ENCODE results near the gene ZNF318.

Gene ZNF318

DNA sequence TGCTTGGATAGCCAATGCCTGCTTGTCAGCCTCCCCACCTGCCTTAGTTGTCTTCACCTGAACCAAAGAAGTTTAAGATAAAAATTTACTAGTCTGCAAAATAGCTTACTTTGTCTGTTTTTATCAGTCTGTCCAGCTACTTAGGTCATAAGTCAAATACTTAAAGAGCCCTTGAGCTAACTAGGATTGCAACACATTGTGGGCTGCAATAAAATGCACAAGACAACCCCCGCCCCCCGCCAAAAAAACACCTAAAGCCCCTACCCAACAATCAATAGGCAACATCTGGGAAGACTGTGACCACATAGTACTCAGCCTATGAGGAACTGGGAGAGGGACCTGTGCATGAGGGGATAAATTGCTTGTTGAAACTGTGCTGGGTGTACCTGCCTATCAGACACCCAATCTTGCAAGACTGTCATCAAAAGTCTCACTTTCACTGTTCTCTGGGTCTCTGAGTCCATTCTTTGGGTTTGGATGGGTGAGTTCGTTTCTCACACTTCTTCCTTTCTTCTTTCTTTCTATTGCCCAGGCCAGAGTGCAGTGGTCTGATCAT is 30.6 kb upstream of the ZNF318 start:
- no peaks in the 10 kb centered on the region for H3K4me1 ChIP-seq (ENCODE audit: insufficient read depth, low read length)
- H3K4me3 ChIP-seq (ENCODE audit: low read depth in 1 of 2, low read length in 2 of 2), result no peak overlapping the region
- TF ChIP-seq EZH2 (IDR thresholded peaks at IDR 0.05; ENCODE audit: borderline replicate concordance, low read depth, low read length, severe bottlenecking) (no peak), CTCF (IDR thresholded peaks at IDR 0.05; ENCODE audit: borderline replicate concordance, extremely low read depth, low read length, poor library complexity, severe bottlenecking) (no peak)
- no peak overlapping the region for H3K9ac ChIP-seq (ENCODE audit: low read depth, low read length)
- peaks cover 14% of the 10 kb centered on the region for H3K27me3 ChIP-seq (ENCODE audit: insufficient read depth, low read length, poor library complexity)
- DNase-seq, result no peak
- H2AFZ ChIP-seq (ENCODE audit: low read depth, low read length), result no peak overlapping the region
- no peaks in the 10 kb centered on the region for H3K36me3 ChIP-seq (ENCODE audit: insufficient read depth, low read length)
- no peak overlapping the region for H3K27ac ChIP-seq (ENCODE audit: low read length)
- no peaks in the 10 kb centered on the region for H4K20me1 ChIP-seq (ENCODE audit: insufficient read depth, low read length)
- no peaks in the 10 kb centered on the region for H3K9me3 ChIP-seq (ENCODE audit: insufficient read depth, low read length, severe bottlenecking)
- no peaks in the 10 kb centered on the region for H3K79me2 ChIP-seq (ENCODE audit: insufficient read depth, low read length)
- no peak for ATAC-seq (ENCODE audit: insufficient read depth, low read depth)
- H3K4me2 ChIP-seq (ENCODE audit: insufficient read depth, low read length), result no peak overlapping the region

DNA sequence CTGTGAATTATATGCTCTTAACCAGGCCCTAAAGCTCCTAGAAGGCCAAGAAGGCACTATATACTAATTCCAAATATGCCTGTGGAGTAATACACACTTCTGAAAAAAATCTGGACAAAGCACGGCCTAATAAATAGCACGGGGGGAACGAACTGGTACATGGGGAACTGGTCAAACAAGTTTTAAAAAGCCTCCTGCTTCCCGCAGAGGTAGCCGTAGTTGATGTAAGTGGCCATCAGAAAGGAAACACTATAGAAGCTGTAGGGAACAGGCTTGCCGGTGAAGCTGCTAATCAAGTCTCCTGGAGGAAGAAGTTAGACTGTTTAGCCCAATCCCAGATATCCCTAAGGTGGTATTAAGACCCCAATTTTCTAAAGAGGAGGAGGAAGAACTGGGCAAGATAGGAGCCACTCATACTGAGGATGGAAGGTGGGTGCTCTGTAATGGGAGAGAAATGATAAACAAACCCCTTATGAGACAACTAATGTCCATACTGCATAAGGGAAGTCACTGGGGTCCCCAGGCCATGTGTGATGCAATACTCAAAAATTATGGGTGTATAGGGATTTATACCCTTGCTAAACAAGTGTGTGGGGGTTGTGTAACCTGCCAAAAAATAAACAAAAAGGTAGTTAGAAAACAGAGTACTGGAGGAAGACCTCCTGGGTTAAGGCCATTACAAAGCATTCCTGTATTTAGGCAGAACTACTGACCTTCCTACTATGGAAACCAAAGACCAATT is 27.1 kb upstream of the ZNF318 start:
- Histone ChIP-seq H3K79me2 (ENCODE audit: insufficient read depth, low read length) (no peaks in the 10 kb centered on the region), H3K36me3 (ENCODE audit: insufficient read depth, low read length) (no peaks in the 10 kb centered on the region), H4K20me1 (ENCODE audit: insufficient read depth, low read length) (no peaks in the 10 kb centered on the region; the same call in 1 of the 2 replicates), H3K4me2 (ENCODE audit: insufficient read depth, low read length) (no peak overlapping the region), H2AFZ (ENCODE audit: low read depth, low read length) (no peak overlapping the region), H3K4me3 (ENCODE audit: low read depth in 1 of 2, low read length in 2 of 2) (no peak overlapping the region), H3K4me1 (ENCODE audit: insufficient read depth, low read length) (peaks cover 3% of the 10 kb centered on the region; the same call in 1 of the 2 replicates), H3K9ac (ENCODE audit: low read depth, low read length) (no peak overlapping the region), H3K27me3 (ENCODE audit: insufficient read depth, low read length, poor library complexity) (peaks cover 24% of the 10 kb centered on the region), H3K27ac (ENCODE audit: low read length) (no peak overlapping the region), H3K9me3 (ENCODE audit: insufficient read depth, low read length, severe bottlenecking) (no peaks in the 10 kb centered on the region)
- no peak for DNase-seq
- TF ChIP-seq EZH2 (IDR thresholded peaks at IDR 0.05; ENCODE audit: borderline replicate concordance, low read depth, low read length, severe bottlenecking), result no peak
- no peak for ATAC-seq (ENCODE audit: insufficient read depth, low read depth)

DNA sequence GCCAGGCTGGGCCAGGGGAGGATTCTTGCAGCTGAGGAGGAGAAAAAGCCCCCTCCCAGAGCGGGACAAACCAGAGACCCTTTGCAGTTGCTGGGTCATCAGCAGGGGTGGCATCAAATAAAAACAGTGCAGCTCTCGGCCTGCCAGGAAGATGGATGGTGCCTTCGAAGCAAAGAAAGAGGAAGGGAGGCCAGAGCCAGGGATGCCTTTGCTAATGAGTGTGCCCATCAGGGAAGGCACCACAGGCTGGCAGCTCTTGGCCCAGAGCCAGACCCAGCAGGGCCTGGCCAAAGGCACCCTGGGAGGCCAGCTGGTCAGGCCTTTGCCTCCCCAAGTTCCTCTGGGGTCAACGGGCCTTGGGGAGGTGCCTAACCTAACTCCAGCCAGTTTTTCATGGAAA is 26.3 kb upstream of the ZNF318 start:
- no peak overlapping the region for H3K9ac ChIP-seq (ENCODE audit: low read depth, low read length)
- H3K79me2 ChIP-seq (ENCODE audit: insufficient read depth, low read length), result no peaks in the 10 kb centered on the region
- H3K27ac ChIP-seq (ENCODE audit: low read length), result no peak overlapping the region
- no peak overlapping the region for H3K4me2 ChIP-seq (ENCODE audit: insufficient read depth, low read length)
- H3K4me1 ChIP-seq (ENCODE audit: insufficient read depth, low read length), result peaks cover 11% of the 10 kb centered on the region; the same call in 1 of the 2 replicates
- peaks cover 31% of the 10 kb centered on the region for H3K27me3 ChIP-seq (ENCODE audit: insufficient read depth, low read length, poor library complexity)
- H4K20me1 ChIP-seq (ENCODE audit: insufficient read depth, low read length), result no peaks in the 10 kb centered on the region; the same call in 1 of the 2 replicates
- H3K4me3 ChIP-seq (ENCODE audit: low read depth in 1 of 2, low read length in 2 of 2), result no peak overlapping the region
- no peak for DNase-seq
- ATAC-seq (ENCODE audit: insufficient read depth, low read depth), result no peak
- H3K9me3 ChIP-seq (ENCODE audit: insufficient read depth, low read length, severe bottlenecking), result no peaks in the 10 kb centered on the region
- H3K36me3 ChIP-seq (ENCODE audit: insufficient read depth, low read length), result no peaks in the 10 kb centered on the region
- no peak for TF ChIP-seq EZH2 (IDR thresholded peaks at IDR 0.05; ENCODE audit: borderline replicate concordance, low read depth, low read length, severe bottlenecking)
- no peak for TF ChIP-seq CTCF (IDR thresholded peaks at IDR 0.05; ENCODE audit: borderline replicate concordance, extremely low read depth, low read length, poor library complexity, severe bottlenecking)
- no peak overlapping the region for H2AFZ ChIP-seq (ENCODE audit: low read depth, low read length)

- TF ChIP-seq EZH2 (IDR thresholded peaks at IDR 0.05; ENCODE audit: borderline replicate concordance, low read depth, low read length, severe bottlenecking) (no peak), CTCF (IDR thresholded peaks at IDR 0.05; ENCODE audit: borderline replicate concordance, extremely low read depth, low read length, poor library complexity, severe bottlenecking) (no peak)
- H3K4me2 ChIP-seq (ENCODE audit: insufficient read depth, low read length), result no peak overlapping the region
- H3K4me3 ChIP-seq (ENCODE audit: low read depth in 1 of 2, low read length in 2 of 2), result no peak overlapping the region
- no peaks in the 10 kb centered on the region for H3K9me3 ChIP-seq (ENCODE audit: insufficient read depth, low read length, severe bottlenecking)
- peaks cover 12% of the 10 kb centered on the region; the same call in 1 of the 2 replicates for H3K4me1 ChIP-seq (ENCODE audit: insufficient read depth, low read length)
- no peak for ATAC-seq (ENCODE audit: insufficient read depth, low read depth)
- H2AFZ ChIP-seq (ENCODE audit: low read depth, low read length), result no peak overlapping the region
- DNase-seq, result no peak
- no peak overlapping the region for H3K27ac ChIP-seq (ENCODE audit: low read length)
- no peaks in the 10 kb centered on the region for H3K79me2 ChIP-seq (ENCODE audit: insufficient read depth, low read length)
- no peaks in the 10 kb centered on the region for H3K36me3 ChIP-seq (ENCODE audit: insufficient read depth, low read length)
- H3K9ac ChIP-seq (ENCODE audit: low read depth, low read length), result no peak overlapping the region
- H4K20me1 ChIP-seq (ENCODE audit: insufficient read depth, low read length), result no peaks in the 10 kb centered on the region; the same call in 1 of the 2 replicates
- peaks cover 38% of the 10 kb centered on the region for H3K27me3 ChIP-seq (ENCODE audit: insufficient read depth, low read length, poor library complexity)
Measured at GRCh38 chr6:43394982-43395381, 25.5 kb upstream of the ZNF318 start.
